BLaER1 (cell line): ENCODE data around the gene LZTR1.
"Not testable (repeated sequence)": the region's sequence is repeated elsewhere in the genome, so short reads cannot be mapped to it uniquely, and the experiment has no call there.

Experiments used
- H3K27ac ChIP-seq: shearing (Covaris generic); formaldehyde crosslinking; 2 replicates; pipeline ENCODE4 v1.8.1; 2022
- H3K27me3 ChIP-seq: shearing (Covaris generic); formaldehyde crosslinking; 2 replicates; pipeline ENCODE4 v1.8.1; 2022
- H3K36me3 ChIP-seq: shearing (Covaris generic); formaldehyde crosslinking; 2 replicates; pipeline ENCODE4 v1.8.1; 2022
- H3K4me1 ChIP-seq: shearing (Covaris generic); formaldehyde crosslinking; 2 replicates; pipeline ENCODE4 v1.8.1; 2022
- H3K4me2 ChIP-seq: shearing (Covaris generic); formaldehyde crosslinking; 2 replicates; pipeline ENCODE4 v1.8.1; 2022
- H3K4me3 ChIP-seq: shearing (Covaris generic); formaldehyde crosslinking; 2 replicates; pipeline ENCODE4 v1.8.1; 2022
- H3K9ac ChIP-seq: shearing (Covaris generic); formaldehyde crosslinking; 2 replicates; pipeline ENCODE4 v1.8.1; 2022
- H3K9me3 ChIP-seq: shearing (Covaris generic); formaldehyde crosslinking; 2 replicates; pipeline ENCODE4 v1.8.1; 2022
- H4K20me1 ChIP-seq: shearing (Covaris generic); formaldehyde crosslinking; 2 replicates; pipeline ENCODE4 v1.8.1; 2022
- Cebpa-rat ChIP-seq: shearing (Covaris generic); IDR thresholded peaks from 2 replicates; pipeline ENCODE4 v1.8.1; 2022

The LZTR1 gene

DNA sequence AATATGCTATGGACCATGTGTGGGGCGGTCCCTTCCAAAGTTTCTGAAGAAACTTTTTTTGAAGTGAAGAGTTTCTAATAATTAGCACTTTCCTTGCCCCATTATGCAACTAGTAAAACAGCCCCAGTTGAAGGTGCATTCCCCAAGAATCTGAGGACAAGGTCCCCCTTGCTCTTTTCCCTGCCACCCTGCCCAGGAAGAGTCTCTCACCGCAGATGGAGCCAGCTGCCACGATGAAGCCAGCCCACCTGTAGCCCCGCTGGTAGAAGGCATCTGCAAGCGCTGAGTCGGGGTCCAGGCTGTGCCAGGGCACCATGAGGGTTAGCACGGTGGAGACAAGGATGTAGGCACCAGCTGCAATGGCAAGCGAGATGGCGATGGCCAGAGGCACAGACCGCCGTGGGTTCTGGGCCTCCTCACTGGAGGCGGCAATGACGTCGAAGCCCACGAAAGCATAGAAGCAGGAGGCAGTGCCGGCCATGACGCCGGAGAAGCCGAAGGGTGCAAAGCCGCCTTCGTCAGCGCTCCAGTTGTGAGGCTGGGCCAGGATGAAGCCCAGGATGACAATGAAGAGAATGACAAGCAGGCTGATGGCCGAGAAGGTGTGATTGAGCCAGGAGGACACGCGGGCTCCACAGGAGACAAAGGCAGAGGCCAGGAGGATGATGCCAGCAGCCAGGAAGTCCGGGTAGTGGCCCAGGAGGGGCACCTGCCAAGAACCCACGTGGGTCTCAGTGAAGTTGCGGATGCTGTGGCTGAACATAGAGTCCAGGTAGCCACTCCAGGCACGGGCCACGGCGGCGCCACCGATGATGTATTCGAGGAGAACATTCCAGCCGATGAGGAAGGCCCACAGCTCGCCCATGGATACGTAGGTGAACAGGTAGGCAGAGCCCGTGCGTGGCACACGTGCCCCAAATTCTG lies 48.8 kb downstream of the LZTR1 start:
- H3K27ac ChIP-seq: no peak overlapping the region
- H3K9ac ChIP-seq: no peak overlapping the region
- H4K20me1 ChIP-seq: no peaks in the 10 kb centered on the region
- peaks cover 8% of the 10 kb centered on the region for H3K4me1 ChIP-seq
- no peaks in the 10 kb centered on the region for H3K36me3 ChIP-seq
- peaks cover 25% of the 10 kb centered on the region for H3K27me3 ChIP-seq
- H3K4me2 ChIP-seq: no peak overlapping the region
- TF ChIP-seq Cebpa-rat: no peak
- H3K4me3 ChIP-seq: no peak overlapping the region
- no peaks in the 10 kb centered on the region for H3K9me3 ChIP-seq

- no peak overlapping the region for H3K4me2 ChIP-seq
- H3K9me3 ChIP-seq: no peaks in the 10 kb centered on the region
- TF ChIP-seq Cebpa-rat: no peak
Measured at GRCh38 chr22:21031545-21032036, 49.5 kb downstream of the LZTR1 start.

GRCh38 chr22:21032037-21032867 lies 50.2 kb downstream of the LZTR1 start, which contains the start of gene SLC7A4:
SLC7A4 (minus strand) TSS chr22:21032561; CDS start chr22:21031812, 749 bp downstream.
- Histone ChIP-seq H4K20me1 (no peaks in the 10 kb centered on the region), H3K27me3 (peaks cover 25% of the 10 kb centered on the region), H3K27ac (no peak within 1 kb of the TSS), H3K9ac (no peak within 1 kb of the TSS), H3K4me1 (peaks cover 8% of the 10 kb centered on the region), H3K36me3 (no peaks in the 10 kb centered on the region), H3K4me3 (no peak within 1 kb of the TSS), H3K9me3 (no peaks in the 10 kb centered on the region), H3K4me2 (peak within 1 kb of the TSS; percentile 36; the same call in 1 of the 2 replicates)
- TF ChIP-seq Cebpa-rat: no peak

More at GRCh38 chr22:21031545-21032036, 49.5 kb downstream of the LZTR1 start:
- Histone ChIP-seq H3K9ac (no peak overlapping the region), H3K4me1 (peaks cover 8% of the 10 kb centered on the region), H3K36me3 (no peaks in the 10 kb centered on the region), H3K27me3 (peaks cover 25% of the 10 kb centered on the region), H4K20me1 (no peaks in the 10 kb centered on the region), H3K27ac (no peak overlapping the region), H3K4me3 (no peak overlapping the region)

- Histone ChIP-seq H3K4me1 (peaks cover 8% of the 10 kb centered on the region), H3K9me3 (no peaks in the 10 kb centered on the region), H4K20me1 (no peaks in the 10 kb centered on the region), H3K36me3 (no peaks in the 10 kb centered on the region), H3K27ac (no peak overlapping the region), H3K4me3 (no peak overlapping the region), H3K4me2 (0 out of 2 replicates have a peak overlapping the region, but pooled peaks have one; percentile 15), H3K27me3 (peaks cover 25% of the 10 kb centered on the region), H3K9ac (no peak overlapping the region)
- TF ChIP-seq Cebpa-rat: no peak
Measured at GRCh38 chr22:21032868-21033688, 51.0 kb downstream of the LZTR1 start.

DNA sequence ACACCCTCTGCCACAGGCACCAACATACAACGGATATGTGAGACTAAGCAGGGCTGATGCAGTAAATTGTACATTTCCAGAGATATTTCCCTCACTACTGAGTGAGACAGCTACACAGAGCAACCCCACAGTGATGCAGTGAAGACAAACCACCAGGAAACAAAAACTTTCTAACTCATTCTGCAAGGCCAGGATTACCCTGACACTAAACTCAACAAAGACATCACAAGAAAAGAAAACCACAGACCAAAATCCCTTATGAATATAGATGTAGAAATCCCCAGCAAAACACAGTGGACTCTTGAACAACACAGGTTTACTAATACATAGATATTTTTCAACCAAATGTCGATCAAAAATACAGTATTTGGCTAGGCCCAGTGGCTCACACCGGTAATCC lies 51.8 kb downstream of the LZTR1 start:
- H3K36me3 ChIP-seq: no peaks in the 10 kb centered on the region
- no peak overlapping the region for H3K27ac ChIP-seq
- peak overlapping the region; percentile 15; the same call in 1 of the 2 replicates for H3K4me2 ChIP-seq
- H3K4me1 ChIP-seq: peaks cover 8% of the 10 kb centered on the region
- no peak overlapping the region for H3K4me3 ChIP-seq
- no peak for TF ChIP-seq Cebpa-rat
- no peak overlapping the region for H3K9ac ChIP-seq
- H3K9me3 ChIP-seq: no peaks in the 10 kb centered on the region
- H4K20me1 ChIP-seq: no peaks in the 10 kb centered on the region
- peaks cover 25% of the 10 kb centered on the region for H3K27me3 ChIP-seq

DNA sequence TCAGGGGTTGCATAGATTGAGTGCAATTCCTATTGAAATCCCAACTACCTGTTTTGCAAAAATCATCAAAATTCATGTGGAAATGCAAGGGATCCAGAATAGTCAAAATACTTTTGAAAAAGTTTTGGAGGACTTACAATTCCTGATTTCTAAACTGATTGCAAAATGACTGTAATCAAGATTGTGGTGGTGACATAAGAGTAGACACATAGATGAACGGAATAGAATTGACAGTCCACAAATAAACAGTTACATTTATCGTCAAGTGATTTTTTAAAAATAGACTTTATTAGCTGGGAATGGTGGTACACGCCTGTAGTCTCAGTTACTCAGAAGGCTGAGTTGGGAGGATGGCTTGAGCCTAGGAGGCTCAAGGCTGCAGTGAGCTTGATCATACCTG lies 52.9 kb downstream of the LZTR1 start:
- H4K20me1 ChIP-seq: no peaks in the 10 kb centered on the region

DNA sequence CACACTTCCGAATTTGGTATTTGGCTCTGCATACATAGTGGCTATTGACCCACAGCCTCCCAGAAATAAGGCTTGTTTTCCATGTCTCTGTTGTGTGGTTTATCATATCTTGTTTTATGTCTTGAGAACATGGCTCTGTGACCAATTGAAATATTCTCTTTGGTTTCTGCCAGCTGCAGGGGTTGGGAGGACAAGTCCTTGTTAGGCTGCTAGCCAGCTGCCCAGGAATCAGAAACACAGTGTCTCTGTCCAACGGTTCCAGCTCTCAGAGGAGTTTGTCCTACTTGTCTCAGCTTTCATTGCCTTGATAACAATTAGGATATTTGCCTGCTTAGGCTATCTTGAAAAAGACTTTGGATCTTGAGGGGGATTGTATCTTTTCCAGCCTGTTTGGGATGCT lies 56.3 kb downstream of the LZTR1 start:
- no peak overlapping the region for H3K4me2 ChIP-seq
- H3K27me3 ChIP-seq: no peaks in the 10 kb centered on the region; the same call in 1 of the 2 replicates
- no peak overlapping the region for H3K4me3 ChIP-seq
- no peaks in the 10 kb centered on the region for H3K9me3 ChIP-seq
- no peak for TF ChIP-seq Cebpa-rat
- H3K4me1 ChIP-seq: peaks cover 7% of the 10 kb centered on the region
- H3K9ac ChIP-seq: no peak overlapping the region
- H3K27ac ChIP-seq: no peak overlapping the region
- H3K36me3 ChIP-seq: no peaks in the 10 kb centered on the region
- H4K20me1 ChIP-seq: no peaks in the 10 kb centered on the region

More for the DNA sequence above, 52.9 kb downstream of the LZTR1 start:
- Histone ChIP-seq H3K36me3 (no peaks in the 10 kb centered on the region), H3K9ac (no peak overlapping the region), H3K9me3 (no peaks in the 10 kb centered on the region), H3K4me3 (no peak overlapping the region), H3K27me3 (peaks cover 25% of the 10 kb centered on the region), H3K4me1 (peaks cover 8% of the 10 kb centered on the region), H3K4me2 (no peak overlapping the region), H3K27ac (no peak overlapping the region)
- no peak for TF ChIP-seq Cebpa-rat

GRCh38 chr22:21039158-21039557 lies 57.1 kb downstream of the LZTR1 start:
- not testable (repeated sequence) for H3K9me3 ChIP-seq, H3K4me3 ChIP-seq, H3K4me2 ChIP-seq, H3K4me1 ChIP-seq, H3K27me3 ChIP-seq, H3K27ac ChIP-seq, H3K36me3 ChIP-seq, H4K20me1 ChIP-seq, H3K9ac ChIP-seq

DNA sequence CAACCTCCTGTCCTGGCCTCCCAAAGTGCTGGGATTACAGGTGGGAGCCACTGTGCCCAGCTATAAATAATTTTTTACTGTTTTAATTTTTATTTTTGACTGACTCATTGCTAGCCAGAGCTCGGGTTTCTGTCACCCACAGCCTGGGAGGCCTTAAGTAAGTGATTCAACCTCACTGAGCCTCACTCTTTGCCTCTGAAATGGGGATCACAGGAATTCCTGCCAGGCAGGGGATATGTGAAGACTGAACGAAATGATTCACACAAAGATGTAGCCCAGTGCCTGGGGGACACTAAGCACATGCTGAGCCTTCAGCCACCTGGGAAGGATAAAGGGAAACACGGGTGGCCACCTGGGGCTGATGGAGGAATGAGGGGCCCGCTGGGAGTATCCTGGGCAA lies 59.8 kb downstream of the LZTR1 start:
- Histone ChIP-seq H3K27me3 (no peaks in the 10 kb centered on the region), H3K4me1 (peaks cover 29% of the 10 kb centered on the region), H3K9me3 (no peaks in the 10 kb centered on the region), H4K20me1 (peaks cover 6% of the 10 kb centered on the region; the same call in 1 of the 2 replicates), H3K9ac (no peak overlapping the region), H3K4me2 (no peak overlapping the region), H3K36me3 (no peaks in the 10 kb centered on the region), H3K4me3 (no peak overlapping the region), H3K27ac (no peak overlapping the region)
- TF ChIP-seq Cebpa-rat: no peak
